Gastrocnemius medialis (tissue), 4 donors: ENCODE data around the gene SCMH1. TPM values are rescaled to one million over a fixed set of nuclear protein-coding genes. Genes with fewer than 3 reads are reported as not detected.

Experiments used
- ATAC-seq, 2 donors: fragments of 150-250 bp; one replicate each; pipeline ENCODE4 v1.9.1; 2016
- DNase-seq, 2 donors: peaks; one replicate each; pipeline ENCODE4 v3.0.0-alpha.2; 2019
- H3K27ac ChIP-seq, 4 donors: fragments of 200-600 bp; sonication (generic); 1 replicate in 1 of 4; 2 replicates in 3 of 4; pipeline ENCODE4 v1.5.1; 2016 to 2018; ENCODE audit warnings: mild to moderate bottlenecking in 2 of 4, moderate library complexity in 1 of 4
- H3K27me3 ChIP-seq, 3 donors: fragments of 200-600 bp; sonication (generic) in 2 of 3; 1 replicate in 1 of 3; 2 replicates in 2 of 3; pipeline versions ENCODE4 v1.5.1 to v1.6.0; 2016 to 2019; ENCODE audit warnings: mild to moderate bottlenecking in 1 of 3, moderate library complexity in 1 of 3
- H3K36me3 ChIP-seq, 2 donors: fragments of 200-600 bp; sonication (generic) in 1 of 2; one replicate each; pipeline ENCODE4 v1.5.1; 2017 to 2018
- H3K4me1 ChIP-seq, 2 donors: fragments of 200-600 bp; sonication (generic) in 1 of 2; one replicate each; pipeline ENCODE4 v1.5.1; 2016 to 2017; ENCODE audit warnings: mild to moderate bottlenecking in 2 of 2
- H3K4me3 ChIP-seq, 4 donors: fragments of 200-600 bp; sonication (generic) in 3 of 4; 1 replicate in 1 of 4; 2 replicates in 3 of 4; pipeline ENCODE4 v1.5.1; 2016 to 2019; ENCODE audit warnings: mild to moderate bottlenecking in 2 of 4
- H3K9me3 ChIP-seq, 3 donors: fragments of 200-600 bp; sonication (generic) in 2 of 3; 1 replicate in 1 of 3; 2 replicates in 2 of 3; pipeline ENCODE4 v1.5.1; 2016 to 2019
- CTCF ChIP-seq, 5 experiments: fragments of 450-650 bp in 3 of 5; fragments of 200-600 bp in 2 of 5; sonication (generic) in 2 of 5; IDR thresholded peaks in 4 of 5; conservative IDR thresholded peaks in 1 of 5; 1 replicate in 4 of 5; 2 replicates in 1 of 5; pipeline ENCODE4 v1.5.1; 2016 to 2019; ENCODE audit warnings: antibody characterized with exemption in 5 of 5, mild to moderate bottlenecking in 3 of 5, moderate library complexity in 3 of 5
- POLR2A ChIP-seq, 2 donors: fragments of 450-650 bp; IDR thresholded peaks; one replicate each; pipeline ENCODE4 v1.6.1; 2017; ENCODE audit warnings: antibody characterized with exemption in 2 of 2, mild to moderate bottlenecking in 2 of 2, moderate library complexity in 2 of 2
- in situ Hi-C, 4 donors: fragments of 200-750 bp; cut with MboI; loops; one replicate each; pipeline versions ENCODE4 v1.15.0 to v1.8.0; 2017; ENCODE audit warnings: low sequenced_read_pairs in 4 of 4
- intact Hi-C: fragments of 100-400 bp; cut with DNase I; formaldehyde crosslinking; loops from one replicate; pipeline ENCODE4 v1.15.1; 2023; ENCODE audit warnings: low total_unique reads
- total RNA-seq, 4 donors: library from RNA; depleted of rRNA; stranded (reverse); fragments of >200 nt; gene quantifications; one replicate each; pipeline versions ENCODE4 v1.1.0 to v1.2.3, GENCODE V29; 2016

SCMH1 gene
- total RNA-seq, 4 donors from 2014 or later, result 17.1 to 29.4 (median 25.5) TPM

GRCh38 chr1:41101950-41102607 lies 140.0 kb downstream of the SCMH1 start:
- ATAC-seq (peak; percentile 96 to 99), DNase-seq (peak; percentile 71 to 87)
- H3K36me3 ChIP-seq, result no peaks in the 10 kb centered on the region
- H3K9me3 ChIP-seq, result no peaks in the 10 kb centered on the region
- TF ChIP-seq POLR2A (IDR thresholded peaks at IDR 0.05), result no peak
- no peak for TF ChIP-seq CTCF (IDR thresholded peaks at IDR 0.05 in 4 of 5, conservative IDR thresholded peaks at IDR 0.05 in 1 of 5)
- peaks cover 27 to 31% of the 10 kb centered on the region in 2 donors for H3K4me1 ChIP-seq
- intact Hi-C loops, result loop anchor here (2.0 to 10.0 kb wide), 3 partner anchors 57 to 323 kb away; no protein-coding TSS in a partner anchor
- no peaks in the 10 kb centered on the region for H3K27me3 ChIP-seq
- in situ Hi-C loops, result no loop called here
- peak overlapping the region; percentile 35 to 66 (median 59) for H3K27ac ChIP-seq
- H3K4me3 ChIP-seq, result peak overlapping the region in 1 of 4 donors; percentile 24

GRCh38 chr1:41101076-41101475 lies 141.0 kb downstream of the SCMH1 start:
- Histone ChIP-seq H3K4me3 (no peak overlapping the region), H3K27ac (no peak overlapping the region), H3K4me1 (peaks cover 27 to 31% of the 10 kb centered on the region in 2 donors), H3K36me3 (no peaks in the 10 kb centered on the region), H3K27me3 (no peaks in the 10 kb centered on the region), H3K9me3 (no peaks in the 10 kb centered on the region)
- TF ChIP-seq POLR2A (IDR thresholded peaks at IDR 0.05) (no peak), CTCF (IDR thresholded peaks at IDR 0.05 in 4 of 5, conservative IDR thresholded peaks at IDR 0.05 in 1 of 5) (no peak)
- DNase-seq, result no peak
- no peak for ATAC-seq
- intact Hi-C loops (loop anchor here (5.0 to 10.0 kb wide), 2 partner anchors 99 to 324 kb away; no protein-coding TSS in a partner anchor), in situ Hi-C loops (no loop called here)

- in situ Hi-C loops (no loop called here), intact Hi-C loops (loop anchor here (5.0 to 10.0 kb wide), 2 partner anchors 98 to 325 kb away; no protein-coding TSS in a partner anchor)
- DNase-seq, result no peak
- Histone ChIP-seq H3K27ac (no peak overlapping the region), H3K9me3 (no peaks in the 10 kb centered on the region), H3K4me1 (peaks cover 27 to 31% of the 10 kb centered on the region in 2 donors), H3K36me3 (no peaks in the 10 kb centered on the region), H3K4me3 (no peak overlapping the region), H3K27me3 (no peaks in the 10 kb centered on the region)
- no peak for ATAC-seq
- TF ChIP-seq POLR2A (IDR thresholded peaks at IDR 0.05), result no peak
- no peak for TF ChIP-seq CTCF (IDR thresholded peaks at IDR 0.05 in 4 of 5, conservative IDR thresholded peaks at IDR 0.05 in 1 of 5)
These were observed 141.9 kb downstream of the SCMH1 start for GRCh38 chr1:41100170-41100569.

- Histone ChIP-seq H3K9me3 (no peaks in the 10 kb centered on the region), H3K4me1 (peaks cover 24 to 31% of the 10 kb centered on the region in 2 donors), H3K36me3 (no peaks in the 10 kb centered on the region), H3K27ac (no peak overlapping the region), H3K4me3 (no peak overlapping the region), H3K27me3 (no peaks in the 10 kb centered on the region)
- no peak for ATAC-seq
- intact Hi-C loops, result no loop called here
- in situ Hi-C loops, result no loop called here
- no peak for DNase-seq
- TF ChIP-seq CTCF (IDR thresholded peaks at IDR 0.05 in 4 of 5, conservative IDR thresholded peaks at IDR 0.05 in 1 of 5) (no peak), POLR2A (IDR thresholded peaks at IDR 0.05) (no peak)
These were observed 143.2 kb downstream of the SCMH1 start for GRCh38 chr1:41098730-41099460.
